Myocyte (in vitro differentiated cells): ENCODE data around the gene RDH13. TPM values are rescaled to one million over a fixed set of nuclear protein-coding genes. Genes with fewer than 3 reads are reported as not detected.

Experiments
- DNase-seq: peaks from one replicate; pipeline ENCODE4 v3.0.0-alpha.2; 2012; ENCODE audit warnings: low read depth
- total RNA-seq: library from RNA; depleted of rRNA; stranded (reverse); fragments of >200 nt; gene quantifications from 2 replicates; pipeline ENCODE4 v1.2.3, GENCODE V29; 2014

Gene RDH13
- total RNA-seq, 1 donor from 2014 or later: 4.9 TPM

DNA sequence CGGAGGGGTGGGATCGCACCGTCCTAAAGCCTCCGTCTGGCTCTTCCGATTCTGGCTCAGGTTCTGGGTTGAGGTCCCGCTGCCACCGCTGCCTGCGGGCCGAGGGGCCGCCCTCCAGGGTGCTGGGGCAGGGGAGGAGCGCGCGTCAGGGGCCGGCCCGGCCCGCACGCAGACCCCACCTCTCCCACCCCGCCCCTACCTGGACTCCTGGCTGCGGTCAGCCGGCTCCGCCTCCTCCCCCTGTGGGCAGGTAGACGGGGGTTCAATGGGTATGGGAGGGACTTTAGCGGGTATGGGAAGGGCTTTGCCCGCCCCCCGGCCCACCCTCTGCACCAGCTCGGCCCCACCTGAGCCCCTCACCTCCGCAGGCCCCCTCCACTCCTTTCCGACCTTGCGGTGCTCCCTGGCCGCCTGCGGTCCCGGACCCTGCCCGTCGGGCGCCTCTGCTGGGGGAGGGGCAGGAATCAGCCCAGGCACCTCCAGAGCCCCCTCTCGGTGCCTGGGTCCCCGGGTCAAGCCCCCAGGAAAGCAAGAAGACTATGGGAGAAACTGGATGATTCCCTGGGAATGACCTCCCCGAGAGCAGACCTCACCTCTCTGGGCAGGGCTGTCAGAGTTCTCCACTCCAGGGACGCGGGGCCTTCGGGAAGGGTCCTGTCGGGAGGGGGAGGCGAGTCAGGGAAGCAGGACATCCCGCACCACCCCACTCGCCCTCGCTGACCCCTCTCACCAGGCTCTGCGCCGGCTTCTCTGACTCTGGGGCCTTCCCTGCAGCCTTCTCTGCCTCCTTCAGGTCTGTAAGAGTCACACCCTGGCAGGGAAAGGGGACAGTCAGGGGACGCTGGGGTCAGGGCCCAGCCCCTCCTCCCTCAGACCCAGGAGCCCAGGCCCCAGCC, 29.7 kb upstream of the RDH13 start:
- no peak for DNase-seq

DNA sequence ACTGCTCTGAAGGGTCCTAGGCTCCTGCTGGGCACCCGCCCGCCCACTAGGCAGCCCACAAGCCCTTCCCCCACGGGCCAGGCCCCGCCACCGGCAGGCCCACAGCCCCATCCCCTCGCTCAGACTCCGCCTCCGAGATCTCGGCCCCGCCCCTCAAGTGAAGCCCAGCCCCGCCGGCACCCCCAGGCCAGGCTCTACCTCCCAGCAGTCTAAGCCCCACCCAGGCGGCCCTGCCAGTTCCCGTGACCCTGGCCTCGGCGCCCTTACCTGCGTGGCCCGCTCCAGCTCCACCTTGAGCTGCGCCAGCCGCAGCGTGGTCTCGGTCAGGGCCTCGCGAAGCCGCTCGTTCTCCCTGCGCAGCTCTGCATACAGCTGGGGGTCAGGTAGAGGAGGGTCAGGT, 29.0 kb upstream of the RDH13 start:
- DNase-seq: no peak

DNA sequence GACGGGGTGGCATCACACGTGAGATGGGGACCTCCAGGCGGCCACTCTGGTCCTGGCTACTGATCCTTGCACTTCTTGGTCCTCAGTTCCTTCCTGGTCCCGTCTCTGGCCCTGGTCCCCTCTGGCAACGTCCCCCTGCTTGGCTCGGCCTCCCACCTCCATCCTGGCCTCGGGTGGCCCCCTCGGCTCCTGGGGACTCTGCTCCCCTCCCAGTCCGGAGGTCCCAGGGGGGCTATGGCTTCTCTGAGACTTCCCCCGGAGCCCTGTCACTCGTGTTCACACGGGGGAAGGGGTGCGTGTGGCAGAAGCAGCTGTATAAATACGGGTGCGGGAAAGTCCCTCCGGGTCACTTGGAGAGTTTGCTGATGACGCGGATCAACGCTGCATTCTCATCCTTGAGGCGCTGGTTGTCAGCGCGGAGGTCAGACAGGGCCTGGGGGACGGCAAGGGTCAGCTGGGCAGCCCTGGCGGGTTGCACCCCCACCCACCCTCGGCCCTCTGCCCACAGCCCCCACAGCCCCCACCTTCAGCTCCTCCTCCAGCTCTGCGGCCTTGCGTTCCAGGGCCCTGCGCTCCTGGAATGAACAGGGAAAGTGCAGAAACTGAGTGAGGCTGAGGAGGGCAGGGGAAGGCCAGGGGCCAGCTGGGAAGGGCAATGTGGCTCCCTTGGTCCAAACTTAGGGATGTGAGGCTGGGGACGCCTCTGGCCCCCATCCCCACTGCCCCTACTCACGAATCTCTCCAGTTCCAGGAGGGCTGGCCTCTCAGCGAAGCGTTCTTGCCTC, 28.4 kb upstream of the RDH13 start:
- DNase-seq: no peak

- no peak for DNase-seq
These were observed 27.6 kb upstream of the RDH13 start for GRCh38 chr19:55090564-55090963.

- DNase-seq: no peak
These were observed 26.5 kb upstream of the RDH13 start for GRCh38 chr19:55089342-55089944.

GRCh38 chr19:55088543-55089341, 25.8 kb upstream of the RDH13 start:
- peak; percentile 80 for DNase-seq

DNA sequence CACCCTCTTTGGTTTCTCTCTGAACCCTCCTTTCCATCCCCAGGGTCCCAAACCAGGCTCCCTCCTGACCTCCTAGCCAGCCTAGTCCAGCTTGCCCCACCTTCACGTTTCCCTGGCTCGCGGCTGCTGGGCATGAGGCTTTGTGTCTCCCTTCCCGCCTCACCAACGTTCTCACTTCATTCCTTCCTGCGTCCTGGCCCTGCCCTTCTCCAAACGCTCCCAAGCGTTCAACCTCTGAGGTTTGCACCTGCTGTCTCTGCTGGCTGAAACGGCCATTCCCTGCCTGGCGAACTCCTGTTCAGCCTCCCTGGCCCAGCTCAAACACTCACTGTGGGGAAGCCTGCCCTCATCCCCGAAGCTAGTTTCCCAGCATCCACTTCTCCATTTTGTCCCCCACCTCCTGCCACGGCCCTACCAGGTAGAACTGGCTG, 25.1 kb upstream of the RDH13 start:
- no peak for DNase-seq

DNA sequence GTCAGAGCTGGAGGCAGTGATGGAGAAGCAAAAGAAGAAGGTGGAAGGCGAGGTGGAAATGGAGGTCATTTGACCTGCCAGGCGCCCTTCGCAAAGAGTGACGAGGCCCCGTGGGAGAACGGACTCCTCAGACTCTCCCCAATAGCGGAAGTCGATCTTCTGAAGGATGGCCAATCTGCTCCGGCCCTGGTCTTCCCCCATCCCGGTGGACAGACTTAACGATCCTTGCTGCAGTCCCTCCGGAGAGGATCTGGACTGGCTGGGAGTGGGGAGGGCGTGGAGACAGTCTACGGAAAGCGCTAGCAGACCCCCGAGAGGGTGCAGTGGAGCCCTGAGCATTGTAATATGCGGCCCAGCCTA, 24.6 kb upstream of the RDH13 start:
- DNase-seq: no peak

DNA sequence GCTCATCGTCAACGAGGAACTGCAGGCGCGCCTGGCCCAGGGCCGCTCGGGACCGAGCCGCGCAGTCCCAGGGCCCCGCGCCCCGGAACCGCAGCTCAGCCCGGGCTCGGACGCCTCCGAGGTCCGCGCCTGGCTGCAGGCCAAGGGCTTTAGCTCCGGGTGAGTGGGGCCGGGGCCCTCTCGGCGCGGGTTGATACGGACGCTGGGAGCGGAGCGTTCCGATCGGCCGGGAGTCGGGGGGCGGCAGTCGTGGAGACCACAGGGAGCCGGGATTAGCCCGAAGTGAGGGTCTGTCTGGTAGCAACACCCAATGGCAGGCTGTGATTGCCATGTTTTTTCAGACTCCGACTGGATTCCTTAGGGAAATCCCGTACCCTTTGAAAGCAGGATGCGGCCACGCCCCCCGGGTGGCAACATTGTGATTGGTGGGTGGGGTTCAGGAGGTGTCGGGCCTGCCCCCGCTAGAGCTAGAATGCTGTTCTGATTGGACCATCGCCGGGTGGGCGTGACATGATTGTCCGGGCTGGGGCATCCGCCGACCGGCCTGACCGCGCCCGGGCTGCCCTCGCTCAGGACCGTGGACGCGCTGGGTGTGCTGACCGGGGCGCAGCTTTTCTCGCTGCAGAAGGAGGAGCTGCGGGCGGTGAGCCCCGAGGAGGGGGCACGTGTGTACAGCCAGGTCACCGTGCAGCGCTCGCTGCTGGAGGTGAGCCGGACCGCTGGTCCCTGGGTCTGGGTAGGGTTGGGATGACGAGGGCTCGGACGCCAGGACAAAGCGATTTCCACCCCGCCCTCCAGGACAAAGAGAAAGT, 24.0 kb upstream of the RDH13 start:
- peak; percentile 88 for DNase-seq

DNA sequence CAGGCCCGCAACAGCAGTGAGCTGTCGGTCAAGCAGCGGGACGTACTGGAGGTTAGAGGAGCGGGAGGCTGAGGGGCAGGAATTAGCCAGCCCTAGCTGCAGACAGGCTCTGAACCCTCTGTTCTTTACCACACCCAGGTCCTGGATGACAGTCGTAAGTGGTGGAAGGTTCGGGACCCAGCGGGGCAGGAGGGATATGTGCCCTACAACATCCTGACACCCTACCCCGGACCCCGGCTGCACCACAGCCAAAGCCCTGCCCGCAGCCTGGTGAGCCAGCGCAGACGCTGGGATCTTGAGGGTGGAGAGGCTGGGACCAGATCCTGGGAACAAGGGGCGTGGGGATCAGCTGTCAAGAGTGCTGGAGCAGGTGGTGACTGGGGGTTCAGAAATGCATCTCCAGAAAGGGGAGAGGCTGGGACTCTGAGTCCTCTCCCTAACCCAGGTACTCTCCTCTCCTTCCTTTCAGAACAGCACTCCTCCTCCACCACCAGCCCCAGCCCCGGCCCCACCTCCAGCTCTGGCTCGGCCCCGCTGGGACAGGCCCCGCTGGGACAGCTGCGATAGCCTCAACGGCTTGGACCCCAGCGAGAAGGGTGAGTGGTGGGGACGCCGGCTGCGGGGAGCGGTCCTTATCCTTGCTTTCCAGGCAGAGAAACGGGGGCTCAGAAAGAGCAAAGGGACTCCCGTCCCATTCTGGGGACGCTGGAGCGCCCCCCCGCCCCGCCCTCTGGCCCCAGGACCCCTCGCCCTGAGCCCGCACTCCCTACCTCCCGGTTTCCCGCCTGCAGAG, 23.2 kb upstream of the RDH13 start:
- DNase-seq: peak; percentile 31

GRCh38 chr19:55084416-55084815, 21.5 kb upstream of the RDH13 start:
- DNase-seq: no peak

DNA sequence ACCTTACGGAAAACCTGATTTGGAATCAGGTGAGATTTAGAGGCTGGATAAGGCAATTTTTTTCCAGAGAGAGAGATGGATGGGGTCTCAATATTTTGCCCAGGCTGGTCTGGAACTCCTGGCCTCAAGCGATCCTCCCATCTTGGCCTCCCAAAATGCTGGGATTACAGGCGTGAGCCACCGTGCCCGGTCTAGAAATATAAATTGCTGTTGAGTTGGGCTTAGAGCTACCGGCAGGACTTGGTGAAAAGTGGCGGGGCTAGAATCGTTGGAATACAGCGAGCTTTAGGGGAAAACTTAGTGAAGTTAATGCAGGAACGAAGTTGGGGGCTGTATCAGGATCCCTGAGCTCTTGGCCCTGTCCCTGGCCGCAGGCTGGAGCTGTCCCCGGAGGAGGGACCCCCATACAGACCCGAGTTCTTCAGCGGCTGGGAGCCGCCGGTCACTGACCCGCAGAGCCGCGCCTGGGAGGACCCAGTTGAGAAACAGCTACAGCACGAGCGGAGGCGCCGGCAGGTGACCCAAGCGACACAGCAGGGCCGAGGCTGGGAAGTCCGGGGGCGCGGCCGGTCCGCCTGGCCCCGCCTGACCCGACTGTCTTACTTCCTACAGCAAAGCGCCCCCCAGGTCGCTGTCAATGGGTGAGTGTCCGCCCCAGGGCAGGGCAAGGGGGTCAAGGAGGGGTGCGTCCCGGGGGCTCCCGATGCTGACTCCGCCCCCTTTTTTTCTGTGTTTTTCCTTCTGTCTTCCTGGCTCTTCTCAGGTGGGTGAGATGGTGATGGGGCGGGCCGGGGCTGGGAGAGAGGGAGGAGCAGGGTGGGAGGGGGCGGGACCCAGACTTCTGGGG, 20.3 kb upstream of the RDH13 start:
- no peak for DNase-seq

GRCh38 chr19:55082020-55082851, 19.3 kb upstream of the RDH13 start:
- no peak for DNase-seq

DNA sequence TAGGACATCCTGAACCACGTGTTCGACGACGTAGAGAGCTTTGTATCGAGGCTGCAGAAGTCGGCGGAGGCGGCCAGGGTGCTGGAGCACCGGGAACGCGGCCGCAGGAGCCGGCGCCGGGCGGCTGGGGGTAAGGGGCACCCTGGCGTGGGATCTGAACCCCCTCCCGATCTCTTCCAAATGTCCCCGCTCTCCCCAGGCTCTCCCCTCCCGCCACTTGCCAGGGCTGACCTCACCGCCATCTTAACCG, 18.7 kb upstream of the RDH13 start:
- no peak for DNase-seq

DNA sequence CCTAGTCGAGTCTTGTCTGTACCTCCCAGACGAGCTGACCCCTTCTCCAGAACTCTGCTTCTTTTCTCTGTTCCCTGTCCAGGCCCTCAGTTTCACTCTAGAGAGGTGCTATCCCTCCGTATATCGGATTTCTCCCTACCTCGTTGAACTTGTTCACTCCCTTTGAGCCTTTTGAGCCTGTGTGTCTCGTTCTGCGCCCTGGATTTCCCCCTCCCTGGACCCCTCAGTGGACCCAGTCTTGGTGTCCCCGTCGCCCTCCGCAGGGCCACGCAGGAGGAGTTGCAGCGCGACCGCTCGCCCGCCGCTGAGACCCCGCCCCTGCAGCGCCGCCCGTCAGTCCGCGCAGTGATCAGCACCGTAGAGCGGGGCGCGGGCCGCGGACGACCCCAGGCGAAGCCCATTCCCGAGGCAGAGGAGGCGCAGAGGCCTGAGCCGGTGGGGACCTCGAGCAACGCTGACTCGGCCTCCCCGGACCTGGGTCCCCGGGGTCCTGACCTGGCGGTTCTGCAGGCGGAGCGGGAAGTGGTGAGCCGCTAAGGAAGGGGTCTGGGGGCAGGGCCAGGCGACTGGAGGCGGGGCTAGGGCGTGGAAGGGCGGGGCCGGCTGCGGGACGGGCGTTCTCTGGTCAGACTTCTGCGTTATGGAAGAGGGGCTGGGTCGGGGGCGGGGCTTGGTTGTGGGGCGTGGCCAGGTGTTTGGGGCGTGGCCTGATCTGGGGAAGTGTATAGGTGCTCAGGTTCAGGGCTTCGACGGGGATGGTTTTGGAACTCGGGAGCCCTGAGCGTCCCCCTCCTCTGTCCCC, 18.2 kb upstream of the RDH13 start:
- DNase-seq: peak; percentile 36

GRCh38 chr19:55080121-55080967, 17.4 kb upstream of the RDH13 start:
- peak; percentile 28 for DNase-seq
